Stimulated activated memory B cell treated with anti-CD40 and anti-IgM and Interleukin-4, amounts not matched to agents 10 μg/mL and 1 μg/mL and 100 μg/mL, for 72 hours (primary cell): ENCODE data around the gene BCR.
"Not testable (repeated sequence)": the region's sequence is repeated elsewhere in the genome, so short reads cannot be mapped to it uniquely, and the experiment has no call there.

Experiments used
- ATAC-seq: fragments of 150-1000 bp; cut with Tn5 transposase; 2 replicates; pipeline ENCODE4 v1.10.0; 2021
- H3K27ac Mint-ChIP-seq: one replicate; pipeline ENCODE4 v1.8.0; 2022; ENCODE audit warnings: mild to moderate bottlenecking, mixed read lengths
- H3K27me3 Mint-ChIP-seq: one replicate; pipeline ENCODE4 v1.8.0; 2022; ENCODE audit warnings: mixed read lengths
- H3K36me3 Mint-ChIP-seq: one replicate; pipeline ENCODE4 v1.8.0; 2022; ENCODE audit warnings: mixed read lengths
- H3K4me1 Mint-ChIP-seq: one replicate; pipeline ENCODE4 v1.8.0; 2022; ENCODE audit warnings: mixed read lengths
- H3K4me3 Mint-ChIP-seq: one replicate; pipeline ENCODE4 v1.8.0; 2022; ENCODE audit warnings: mild to moderate bottlenecking, moderate library complexity, mixed read lengths
- H3K9me3 Mint-ChIP-seq: one replicate; pipeline ENCODE4 v1.8.0; 2022; ENCODE audit warnings: mixed read lengths

Gene BCR

DNA sequence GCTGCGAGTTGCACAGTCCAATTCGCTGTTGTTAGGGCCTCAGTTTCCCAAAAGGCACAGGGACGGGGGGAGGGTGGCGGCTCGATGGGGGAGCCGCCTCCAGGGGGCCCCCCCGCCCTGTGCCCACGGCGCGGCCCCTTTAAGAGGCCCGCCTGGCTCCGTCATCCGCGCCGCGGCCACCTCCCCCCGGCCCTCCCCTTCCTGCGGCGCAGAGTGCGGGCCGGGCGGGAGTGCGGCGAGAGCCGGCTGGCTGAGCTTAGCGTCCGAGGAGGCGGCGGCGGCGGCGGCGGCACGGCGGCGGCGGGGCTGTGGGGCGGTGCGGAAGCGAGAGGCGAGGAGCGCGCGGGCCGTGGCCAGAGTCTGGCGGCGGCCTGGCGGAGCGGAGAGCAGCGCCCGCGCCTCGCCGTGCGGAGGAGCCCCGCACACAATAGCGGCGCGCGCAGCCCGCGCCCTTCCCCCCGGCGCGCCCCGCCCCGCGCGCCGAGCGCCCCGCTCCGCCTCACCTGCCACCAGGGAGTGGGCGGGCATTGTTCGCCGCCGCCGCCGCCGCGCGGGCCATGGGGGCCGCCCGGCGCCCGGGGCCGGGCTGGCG, at the start of gene BCR:
TSS of gene BCR (plus strand) at position 209 of the 592 bp plus-strand sequence. CDS start 452 bp downstream, outside the sequence.
- Mint-ChIP-seq H3K27ac (peak within 1 kb of the TSS; percentile 65), H3K4me3 (peak within 1 kb of the TSS; percentile 82), H3K36me3 (peaks cover 12% of the 10 kb centered on the region), H3K9me3 (peaks cover 7% of the 10 kb centered on the region), H3K27me3 (no peaks in the 10 kb centered on the region), H3K4me1 (peaks cover 72% of the 10 kb centered on the region)
- peak; percentile 81 for ATAC-seq

DNA sequence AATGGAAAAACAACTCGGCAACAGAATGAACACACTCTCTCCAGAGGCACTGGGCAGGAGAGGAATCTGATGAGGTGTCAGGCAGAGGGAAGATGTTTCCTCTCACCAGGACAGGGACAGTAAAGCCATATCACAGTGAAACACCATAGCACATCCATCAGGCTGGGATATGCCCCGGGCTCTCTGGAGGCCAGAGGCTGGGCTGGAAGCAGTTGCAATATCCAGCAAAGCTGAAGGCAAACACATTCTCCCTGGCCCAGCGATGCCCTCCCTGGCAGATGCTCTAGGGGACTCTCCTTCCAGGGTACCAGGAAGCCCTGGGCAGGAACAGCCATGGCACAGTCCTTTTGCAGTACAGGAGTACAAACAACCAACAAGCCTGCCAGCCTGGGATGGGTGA, 49.6 kb upstream of the BCR start:
- Mint-ChIP-seq H3K36me3 (no peaks in the 10 kb centered on the region), H3K4me3 (no peak overlapping the region), H3K27ac (no peak overlapping the region), H3K9me3 (no peaks in the 10 kb centered on the region), H3K27me3 (no peaks in the 10 kb centered on the region), H3K4me1 (peaks cover 7% of the 10 kb centered on the region)
- ATAC-seq = no peak

DNA sequence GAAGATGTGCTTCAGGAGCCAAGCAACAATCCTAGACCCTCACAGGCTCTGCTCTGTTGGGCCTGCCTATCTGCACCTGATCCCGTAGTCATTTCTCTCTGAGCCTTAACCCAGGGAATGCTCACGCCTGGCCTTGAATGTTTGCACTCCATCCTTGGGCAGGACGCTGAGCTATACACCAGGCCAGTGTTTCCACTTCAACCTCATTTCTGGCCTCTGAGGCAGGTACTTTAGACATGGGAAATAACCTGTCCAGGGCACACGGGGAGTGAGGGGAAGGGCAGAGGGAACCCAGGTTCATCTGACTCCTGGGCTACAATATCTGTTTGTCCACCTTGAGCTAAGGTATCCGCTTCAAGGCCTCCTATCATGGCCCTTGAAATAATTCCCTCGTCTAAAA, 48.4 kb upstream of the BCR start:
- Mint-ChIP-seq H3K27ac (no peak overlapping the region), H3K36me3 (no peaks in the 10 kb centered on the region), H3K27me3 (no peaks in the 10 kb centered on the region), H3K9me3 (no peaks in the 10 kb centered on the region), H3K4me1 (peaks cover 17% of the 10 kb centered on the region), H3K4me3 (no peak overlapping the region)
- ATAC-seq = no peak

DNA sequence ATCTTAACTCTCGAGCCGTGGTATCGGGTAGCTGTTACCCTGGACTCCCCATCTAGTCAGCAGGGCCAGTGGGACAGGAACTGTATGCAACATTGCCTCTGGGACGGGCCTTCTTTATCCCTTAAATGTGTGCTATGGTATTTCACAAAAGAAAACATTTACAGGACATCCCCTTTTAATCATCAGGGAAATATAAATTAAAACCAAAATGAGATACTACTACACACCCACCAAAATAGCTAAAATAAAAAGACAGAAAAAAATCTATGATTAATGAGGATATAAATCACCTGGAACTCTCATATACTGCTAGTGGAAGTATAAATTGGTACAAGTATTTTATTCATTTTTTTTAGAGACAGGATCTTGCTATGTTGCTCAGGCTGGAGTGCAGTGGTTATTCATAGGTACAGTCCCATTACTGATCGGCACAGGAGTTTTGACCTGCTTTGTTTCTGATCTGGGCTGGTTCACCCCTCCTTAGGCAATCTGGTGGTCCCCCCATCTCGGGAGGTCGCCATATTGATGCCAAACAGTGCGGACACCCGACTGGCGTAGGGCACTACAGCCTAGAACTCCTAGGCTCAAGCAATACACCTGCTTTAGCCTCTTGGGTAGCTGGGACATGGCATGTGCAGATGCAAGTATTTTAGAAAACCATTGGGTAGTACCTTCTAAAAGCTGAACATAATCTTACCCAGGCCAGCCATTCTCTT, 47.8 kb upstream of the BCR start:
- H3K36me3 Mint-ChIP-seq = no peaks in the 10 kb centered on the region
- H3K27me3 Mint-ChIP-seq = no peaks in the 10 kb centered on the region
- H3K4me1 Mint-ChIP-seq = peaks cover 23% of the 10 kb centered on the region
- no peaks in the 10 kb centered on the region for H3K9me3 Mint-ChIP-seq
- H3K4me3 Mint-ChIP-seq = no peak overlapping the region
- ATAC-seq = no peak
- no peak overlapping the region for H3K27ac Mint-ChIP-seq

DNA sequence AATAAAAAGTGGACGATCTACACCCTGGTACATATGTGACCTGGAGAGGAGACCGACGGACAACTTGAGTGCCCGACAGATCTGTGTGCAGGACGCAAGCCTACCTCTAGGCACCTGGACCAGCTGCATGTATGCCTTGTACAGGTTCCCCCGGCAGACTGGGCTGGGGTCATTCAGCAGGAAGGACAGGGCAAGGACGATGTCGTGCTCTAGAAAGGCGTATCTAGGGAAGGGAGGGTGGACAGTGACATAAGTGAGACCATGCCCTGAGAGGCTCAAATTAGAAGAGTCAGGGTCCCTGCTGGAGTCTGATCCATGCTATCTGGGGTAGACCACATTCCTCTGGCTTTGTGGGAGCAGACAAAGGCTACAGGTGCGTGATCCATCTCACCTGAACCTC, 46.4 kb upstream of the BCR start:
- H3K27ac Mint-ChIP-seq = no peak overlapping the region
- peaks cover 30% of the 10 kb centered on the region for H3K4me1 Mint-ChIP-seq

DNA sequence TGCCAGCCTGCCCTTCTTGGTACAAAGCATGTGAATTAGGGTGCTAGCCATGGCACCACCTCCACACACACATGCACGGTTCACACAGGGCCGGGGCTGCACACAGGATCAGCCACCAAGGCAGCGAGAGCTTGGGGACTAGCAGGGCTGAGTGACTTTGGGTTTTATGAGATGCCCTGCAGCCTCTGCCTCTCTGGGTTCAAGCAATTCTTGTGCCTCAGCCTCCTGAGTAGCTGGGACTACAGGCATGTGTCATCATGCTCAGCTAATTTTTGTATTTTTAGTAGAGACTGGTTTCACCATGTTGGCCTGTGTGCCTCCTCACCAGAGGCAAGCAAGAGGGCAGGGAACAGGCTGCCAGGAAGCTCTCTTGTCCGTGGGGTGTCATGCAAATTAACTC, 43.3 kb upstream of the BCR start:
- H3K9me3 Mint-ChIP-seq, H3K27me3 Mint-ChIP-seq, ATAC-seq, H3K36me3 Mint-ChIP-seq, H3K4me3 Mint-ChIP-seq: not testable (repeated sequence)
- peaks cover 40% of the 10 kb centered on the region for H3K4me1 Mint-ChIP-seq
- H3K27ac Mint-ChIP-seq = peak overlapping the region; percentile 81

More for the DNA sequence above, 46.4 kb upstream of the BCR start:
- Mint-ChIP-seq H3K36me3 (no peaks in the 10 kb centered on the region), H3K9me3 (no peaks in the 10 kb centered on the region), H3K27me3 (no peaks in the 10 kb centered on the region), H3K4me3 (no peak overlapping the region)
- no peak for ATAC-seq

DNA sequence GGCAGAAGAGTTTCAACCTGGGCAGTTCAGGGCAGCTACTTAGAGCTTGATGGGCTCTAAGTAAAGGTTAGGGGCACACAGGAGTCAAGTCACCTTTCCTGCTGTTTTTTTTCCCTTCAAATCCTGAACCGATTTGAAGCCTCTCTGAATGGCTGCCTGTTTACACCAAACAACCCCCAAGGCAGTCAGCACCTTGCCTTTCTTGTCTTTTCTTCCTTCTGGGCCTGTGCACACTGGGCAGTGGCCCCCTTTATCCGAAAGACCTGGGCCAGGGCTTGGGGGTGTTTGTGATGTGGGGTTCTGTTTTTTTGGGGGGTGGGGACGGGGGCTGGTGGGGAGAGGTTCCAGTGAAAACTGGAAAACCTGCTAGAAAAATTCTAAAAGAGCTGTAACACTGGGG, 42.8 kb upstream of the BCR start:
- H3K4me1 Mint-ChIP-seq = peaks cover 44% of the 10 kb centered on the region
- no peak overlapping the region for H3K4me3 Mint-ChIP-seq
- ATAC-seq = no peak
- H3K27me3 Mint-ChIP-seq = no peaks in the 10 kb centered on the region
- no peaks in the 10 kb centered on the region for H3K36me3 Mint-ChIP-seq
- no peaks in the 10 kb centered on the region for H3K9me3 Mint-ChIP-seq
- H3K27ac Mint-ChIP-seq = peak overlapping the region; percentile 81

DNA sequence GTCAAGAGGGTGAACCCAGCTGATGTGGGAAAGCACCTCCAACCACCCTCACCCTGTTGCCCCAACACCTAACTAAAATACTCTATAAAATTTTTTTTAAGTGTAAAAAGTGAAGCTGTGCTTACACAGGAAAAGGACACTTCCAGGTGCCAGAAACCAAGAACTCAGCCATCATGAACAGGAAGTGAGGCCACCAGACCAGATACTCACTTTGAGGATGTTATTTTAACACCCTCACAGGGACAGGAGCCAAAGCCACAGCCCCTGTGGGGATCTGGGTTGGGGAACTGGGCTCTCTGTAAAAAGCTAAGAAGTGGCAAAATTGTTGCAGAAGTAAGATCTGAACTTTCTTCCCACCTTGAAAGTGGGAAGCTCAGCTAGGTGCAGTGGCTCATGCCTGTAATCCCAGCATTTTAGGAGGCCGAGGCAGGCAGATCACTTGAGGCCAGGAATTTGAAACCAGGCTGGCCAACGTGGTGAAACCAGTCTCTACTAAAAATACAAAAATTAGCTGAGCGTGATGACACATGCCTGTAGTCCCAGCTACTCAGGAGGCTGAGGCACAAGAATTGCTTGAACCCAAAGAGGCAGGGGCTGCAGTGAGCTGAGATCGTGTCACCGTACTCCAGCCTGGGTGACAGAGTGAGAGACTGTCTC, 42.3 kb upstream of the BCR start:
- Mint-ChIP-seq H3K4me3 (peak overlapping the region; percentile 64), H3K4me1 (peaks cover 50% of the 10 kb centered on the region), H3K27me3 (no peaks in the 10 kb centered on the region), H3K27ac (peak overlapping the region; percentile 81), H3K9me3 (no peaks in the 10 kb centered on the region), H3K36me3 (no peaks in the 10 kb centered on the region)
- ATAC-seq = peak; percentile 70

DNA sequence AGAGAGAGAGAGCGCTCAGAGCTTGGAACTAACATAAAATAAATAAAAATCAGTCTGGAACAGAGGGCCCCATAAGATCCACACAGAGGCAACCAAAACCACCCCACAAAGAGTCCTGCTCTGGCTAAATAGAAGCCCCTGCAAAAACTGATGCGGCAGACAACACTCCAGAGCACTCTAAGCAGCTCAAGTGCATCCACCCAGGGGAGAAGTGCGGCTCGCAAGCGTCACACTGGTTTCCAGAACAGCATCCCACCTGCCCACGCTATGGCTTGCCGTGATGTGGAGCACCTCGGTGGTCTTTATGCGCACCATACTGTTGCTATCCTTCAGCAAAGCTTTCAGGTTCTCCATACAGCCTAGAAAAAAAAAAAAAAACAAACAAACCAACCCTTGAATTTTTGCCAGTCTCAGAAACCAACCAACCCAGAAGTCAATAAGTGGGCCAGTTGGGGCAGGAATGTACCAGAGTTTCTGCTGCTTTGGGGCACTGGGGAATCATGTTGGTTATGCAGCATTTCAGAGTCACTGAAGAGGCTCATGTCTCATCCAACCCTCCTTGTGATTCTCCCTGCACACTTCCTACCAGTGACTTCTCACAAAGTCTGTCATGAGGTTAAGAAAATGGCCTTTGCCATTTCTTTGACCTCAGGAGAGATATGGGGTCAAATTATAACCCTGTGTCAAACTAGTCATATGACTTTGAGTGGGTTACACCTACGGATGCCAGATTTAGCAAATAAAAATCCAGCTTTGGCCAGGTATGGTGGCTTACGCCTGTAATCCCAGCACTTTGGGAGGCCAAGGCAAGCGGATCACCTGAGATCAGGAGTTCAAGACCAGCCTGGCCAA, 41.5 kb upstream of the BCR start:
- Mint-ChIP-seq H3K4me1 (peaks cover 56% of the 10 kb centered on the region), H3K4me3 (no peak overlapping the region), H3K27ac (peak overlapping the region; percentile 81), H3K36me3 (no peaks in the 10 kb centered on the region), H3K27me3 (no peaks in the 10 kb centered on the region), H3K9me3 (no peaks in the 10 kb centered on the region)
- ATAC-seq = no peak

DNA sequence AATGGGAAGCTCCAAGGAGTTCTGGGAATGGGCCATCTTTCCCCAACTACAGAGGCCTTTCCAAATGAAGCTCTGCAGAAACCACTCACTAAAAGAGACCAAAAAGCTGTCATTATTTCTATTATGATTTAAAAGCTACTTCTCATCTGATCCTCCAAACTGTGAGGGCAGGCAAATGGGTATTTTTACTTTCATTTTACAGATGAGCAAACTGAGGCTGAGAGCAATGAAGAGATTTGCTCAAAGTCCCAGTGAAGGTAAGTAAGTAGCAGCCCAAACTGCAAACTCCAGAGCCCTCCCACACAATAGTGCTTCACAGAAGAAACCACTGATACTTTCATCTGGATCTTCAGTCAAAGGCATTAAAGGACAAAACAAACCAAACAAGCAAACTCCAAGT, 39.9 kb upstream of the BCR start:
- Mint-ChIP-seq H3K9me3 (no peaks in the 10 kb centered on the region), H3K36me3 (no peaks in the 10 kb centered on the region), H3K4me1 (peaks cover 71% of the 10 kb centered on the region), H3K27me3 (no peaks in the 10 kb centered on the region), H3K4me3 (no peak overlapping the region), H3K27ac (no peak overlapping the region)
- ATAC-seq = no peak

DNA sequence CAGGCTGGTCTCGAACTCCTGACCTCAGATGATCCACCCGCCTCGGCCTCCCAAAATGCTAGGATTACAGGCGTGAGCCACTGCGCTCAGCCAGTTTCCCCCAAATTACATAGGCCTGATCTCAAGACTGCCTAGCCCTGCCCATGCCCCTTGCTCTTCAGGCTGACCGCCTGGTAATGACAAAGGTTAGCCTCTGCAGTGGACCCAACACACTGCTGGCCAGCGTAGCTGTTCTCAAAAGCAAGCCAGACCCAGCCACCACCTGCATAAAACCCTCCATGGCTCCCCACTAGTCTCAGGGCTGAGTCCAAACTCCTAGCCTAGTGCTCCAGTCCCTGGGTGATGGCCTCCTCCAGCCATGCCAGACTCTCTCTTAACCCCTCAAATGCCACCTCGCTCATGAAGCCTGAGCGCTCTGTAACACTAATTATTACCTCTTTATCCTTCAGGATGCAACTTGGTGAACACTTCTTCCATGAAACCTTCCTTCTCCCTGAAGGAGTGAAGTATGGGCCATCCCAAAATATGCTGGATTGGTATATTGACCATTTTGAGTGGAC, 37.7 kb upstream of the BCR start:
- Mint-ChIP-seq H3K27ac (peak overlapping the region; percentile 67), H3K9me3 (no peaks in the 10 kb centered on the region), H3K4me3 (peak overlapping the region; percentile 69)

DNA sequence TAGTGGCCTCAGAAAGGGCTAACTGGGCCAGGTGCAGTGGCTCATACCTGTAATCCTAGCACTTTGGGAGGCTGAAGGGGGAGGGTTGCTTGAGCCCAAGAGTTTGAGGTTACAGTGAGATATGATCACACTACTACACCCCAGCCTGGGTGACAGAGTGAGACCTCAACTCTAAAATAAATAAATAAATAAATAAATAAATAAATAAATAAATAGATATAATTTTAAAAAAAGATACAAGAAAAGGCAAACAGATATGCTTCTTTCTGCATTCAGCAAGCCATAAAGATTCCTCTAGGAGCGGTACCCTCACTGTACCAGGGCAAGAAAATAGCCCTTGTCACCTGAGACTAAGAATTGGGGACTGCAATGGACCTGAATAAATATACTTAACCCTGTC, 37.2 kb upstream of the BCR start:
- Mint-ChIP-seq H3K36me3 (no peaks in the 10 kb centered on the region), H3K27ac (peak overlapping the region; percentile 67), H3K4me3 (peak overlapping the region; percentile 69), H3K4me1 (peaks cover 68% of the 10 kb centered on the region), H3K9me3 (no peaks in the 10 kb centered on the region), H3K27me3 (no peaks in the 10 kb centered on the region)
- no peak for ATAC-seq

More for the DNA sequence above, 37.7 kb upstream of the BCR start:
- no peaks in the 10 kb centered on the region for H3K36me3 Mint-ChIP-seq
- H3K27me3 Mint-ChIP-seq = no peaks in the 10 kb centered on the region
- ATAC-seq = no peak
- peaks cover 73% of the 10 kb centered on the region for H3K4me1 Mint-ChIP-seq

DNA sequence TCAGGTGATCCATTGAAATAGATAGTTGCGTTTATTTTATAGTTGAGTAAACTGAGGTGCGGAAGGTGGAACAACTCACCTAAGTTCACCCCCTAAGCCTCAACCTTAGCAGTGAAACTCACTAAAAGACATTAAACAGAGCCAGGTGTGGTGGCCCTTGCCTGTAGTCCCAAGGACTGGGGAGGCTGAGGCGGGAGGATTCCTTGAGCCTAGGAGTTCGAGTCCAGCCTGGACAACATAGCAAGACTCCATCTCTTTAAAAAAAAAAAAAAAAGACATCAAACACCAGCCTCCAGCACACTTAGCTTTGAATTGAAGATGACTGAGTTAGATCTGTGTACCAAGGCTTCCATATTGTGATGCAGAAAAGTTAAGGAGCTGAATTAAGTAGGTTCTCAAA, 35.9 kb upstream of the BCR start:
- no peaks in the 10 kb centered on the region for H3K36me3 Mint-ChIP-seq

DNA sequence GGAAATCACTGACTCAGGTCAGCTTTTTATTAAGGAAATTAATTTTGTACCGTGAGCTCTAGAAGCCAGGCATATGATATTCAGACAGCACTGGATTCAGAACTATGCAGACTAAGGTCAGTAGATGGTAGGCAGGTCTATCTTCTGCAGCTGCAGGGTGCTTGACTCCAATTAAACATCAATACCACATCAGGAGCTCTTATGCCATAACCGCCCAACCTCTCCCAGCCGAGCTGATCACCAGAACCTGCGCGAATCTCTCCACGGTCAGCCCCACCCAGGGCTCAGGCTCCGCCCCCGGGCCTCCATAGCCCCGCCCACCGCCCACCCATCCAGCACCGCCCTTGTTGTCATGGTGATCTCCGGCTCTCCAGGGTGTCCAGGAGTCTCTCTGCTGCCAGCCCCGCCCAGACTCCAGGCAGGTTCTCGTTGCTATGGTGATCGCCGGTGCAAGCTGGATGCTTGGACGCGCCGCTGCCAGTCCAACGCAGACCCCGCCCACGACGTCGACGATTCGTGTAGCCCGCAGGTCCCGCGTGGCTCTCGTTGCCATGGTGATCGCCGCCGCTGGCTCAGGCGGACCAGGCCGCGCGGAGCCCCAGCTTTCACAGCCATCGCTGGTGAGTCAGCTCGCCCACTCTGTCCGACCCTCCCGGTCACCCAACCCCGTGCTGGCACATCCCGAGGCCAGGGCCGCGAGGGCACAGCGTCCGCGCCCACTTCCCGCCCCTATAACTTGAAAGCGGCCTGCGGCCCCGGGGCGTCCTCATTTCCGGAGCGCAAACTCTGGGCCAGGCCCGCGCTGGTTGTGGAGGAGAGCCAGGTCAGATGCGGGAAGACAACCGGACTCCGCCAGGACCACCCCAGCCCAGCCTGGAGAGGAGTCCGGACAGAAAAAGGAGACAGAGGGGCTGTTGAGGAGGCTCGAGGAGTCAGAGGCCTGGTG, 35.1 kb upstream of the BCR start, which contains the start of gene RAB36:
TSS of gene RAB36 (plus strand) at position 546 of the 946 bp plus-strand sequence. CDS start 1,140 bp downstream, outside the sequence.
- peak; percentile 77 for ATAC-seq
- H3K36me3 Mint-ChIP-seq = no peaks in the 10 kb centered on the region
- no peaks in the 10 kb centered on the region for H3K9me3 Mint-ChIP-seq
- H3K27me3 Mint-ChIP-seq = no peaks in the 10 kb centered on the region
- H3K4me3 Mint-ChIP-seq = peak within 1 kb of the TSS; percentile 82
- H3K27ac Mint-ChIP-seq = peak within 1 kb of the TSS; percentile 69
- H3K4me1 Mint-ChIP-seq = peaks cover 58% of the 10 kb centered on the region

More for the DNA sequence above, 35.9 kb upstream of the BCR start:
- no peak for ATAC-seq
- Mint-ChIP-seq H3K27ac (peak overlapping the region; percentile 69), H3K4me1 (peaks cover 58% of the 10 kb centered on the region), H3K27me3 (no peaks in the 10 kb centered on the region), H3K4me3 (no peak overlapping the region), H3K9me3 (no peaks in the 10 kb centered on the region)
